ENCODE results near the gene GPN3. TPM values are rescaled to one million over a fixed set of nuclear protein-coding genes. Genes with fewer than 3 reads are reported as not detected.
"Not testable (repeated sequence)": the region's sequence is repeated elsewhere in the genome, so short reads cannot be mapped to it uniquely, and the experiment has no call there.

The GPN3 gene
- total and polyA plus RNA-seq, 4 donors = 19.1 to 27.8 (median 20.5) TPM

DNA sequence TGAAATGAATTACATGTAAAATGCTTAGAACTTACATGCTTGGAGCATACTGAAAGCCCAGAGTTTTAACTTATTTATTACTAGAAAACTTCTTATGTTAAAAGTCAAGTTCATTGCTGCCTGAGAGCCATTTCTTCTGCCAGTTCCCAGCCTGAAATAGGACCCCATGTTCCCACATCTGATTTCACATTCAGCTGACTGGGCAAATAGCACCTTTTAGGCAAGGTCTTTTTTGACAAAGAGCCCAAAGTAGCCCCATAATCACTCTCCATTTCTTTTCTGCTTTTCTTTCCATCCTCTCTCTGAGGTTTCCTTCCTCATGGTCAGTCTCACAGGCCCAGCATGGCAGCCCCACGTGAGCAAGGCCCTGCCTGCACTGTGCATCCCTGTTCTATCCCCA, 16.8 kb downstream of the GPN3 start:
- Histone ChIP-seq H3K4me1 (ENCODE audit: control insufficient read depth, insufficient read depth, low read length) (peaks cover 21% of the 10 kb centered on the region), H3K27me3 (ENCODE audit: control insufficient read depth, insufficient read depth, low read length) (no peaks in the 10 kb centered on the region), H3K9me3 (ENCODE audit: control insufficient read depth, insufficient read depth, low read length) (no peaks in the 10 kb centered on the region), H3K4me3 (ENCODE audit: low read depth, low read length) (no peak overlapping the region), H3K36me3 (ENCODE audit: control insufficient read depth, insufficient read depth, low read length) (peaks cover 26% of the 10 kb centered on the region), H3K27ac (ENCODE audit: low read depth, low read length) (no peak overlapping the region)
- no peak for DNase-seq (ENCODE audit: low read depth in 4 of 6, low spot score in 6 of 6)
- WGBS (ENCODE audit: insufficient coverage) = no CpG with 5 or more reads among the region's 1 CpG

DNA sequence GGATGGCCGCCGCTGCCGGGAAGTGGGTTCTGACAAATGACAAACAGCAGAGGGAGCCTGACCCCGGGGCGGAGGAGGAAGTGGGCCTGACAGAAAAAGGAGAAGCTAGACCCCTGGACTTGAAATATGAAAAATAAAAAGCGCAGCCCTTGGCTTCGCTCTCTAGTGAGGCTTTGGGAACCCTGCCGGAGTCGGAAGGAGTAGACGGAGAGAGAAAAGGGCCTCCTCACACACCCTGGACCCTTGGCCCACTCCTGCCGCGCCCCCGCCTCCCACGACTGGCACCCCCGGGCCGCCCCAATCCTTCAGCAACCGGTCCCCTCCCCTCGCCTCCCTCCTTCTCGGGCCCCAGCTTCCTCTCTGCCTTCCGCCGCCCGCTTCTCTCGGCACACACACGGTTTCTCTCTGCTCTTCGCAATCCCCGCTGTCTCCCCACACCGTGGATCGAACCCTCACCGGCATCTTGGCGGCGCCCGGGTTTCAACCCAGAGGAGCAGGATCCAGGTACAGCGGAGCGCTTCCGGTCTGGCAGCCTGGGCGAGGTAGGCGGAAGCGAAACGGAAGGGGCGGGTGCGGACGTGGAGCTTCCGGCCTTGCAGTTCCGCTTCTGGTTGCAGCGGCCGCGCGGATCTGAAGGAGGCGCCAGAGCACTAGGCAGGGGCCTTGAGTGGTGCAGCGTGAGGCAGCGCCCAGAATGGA, 18.1 kb downstream of the GPN3 start, which contains the start of gene ARPC3:
ARPC3 (minus strand) TSS at position 539 of the 699 bp plus-strand sequence; CDS start at position 462, 77 bp downstream.
- H3K9me3 ChIP-seq (ENCODE audit: control insufficient read depth, insufficient read depth, low read length) = no peaks in the 10 kb centered on the region
- peak; percentile 79 to 98 (median 89) for DNase-seq (ENCODE audit: low read depth in 4 of 6, low spot score in 6 of 6)
- WGBS (ENCODE audit: insufficient coverage) = under 1% methylated on average over 49 of the region's 51 CpGs
- H3K36me3 ChIP-seq (ENCODE audit: control insufficient read depth, insufficient read depth, low read length) = peaks cover 20% of the 10 kb centered on the region
- no peaks in the 10 kb centered on the region for H3K27me3 ChIP-seq (ENCODE audit: control insufficient read depth, insufficient read depth, low read length)
- H3K27ac ChIP-seq (ENCODE audit: low read depth, low read length) = peak within 1 kb of the TSS; percentile 94
- H3K4me1 ChIP-seq (ENCODE audit: control insufficient read depth, insufficient read depth, low read length) = peaks cover 21% of the 10 kb centered on the region
- H3K4me3 ChIP-seq (ENCODE audit: low read depth, low read length) = peak within 1 kb of the TSS; percentile 97

DNA sequence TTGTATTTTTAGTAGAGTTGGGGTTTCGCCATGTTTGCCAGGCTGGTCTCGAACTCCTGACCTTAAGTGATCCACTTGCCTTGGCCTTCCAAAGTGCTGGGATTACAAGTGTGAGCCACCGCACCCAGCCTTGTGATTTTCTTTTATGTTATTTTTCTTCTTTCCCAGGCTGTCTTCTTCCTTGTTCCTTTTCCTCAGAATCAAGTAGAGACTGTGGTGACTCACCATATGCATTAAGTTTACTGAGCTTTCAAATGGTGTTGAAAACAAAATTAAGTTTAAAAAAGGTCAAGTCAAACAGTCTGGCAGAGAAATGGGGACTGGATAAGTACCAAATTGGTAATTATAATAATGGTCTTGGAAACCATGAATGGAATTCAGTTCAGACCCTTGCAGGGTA, 23.6 kb downstream of the GPN3 start:
- WGBS (ENCODE audit: insufficient coverage) = no CpG with 5 or more reads among the region's 3 CpGs
- H3K36me3 ChIP-seq (ENCODE audit: control insufficient read depth, insufficient read depth, low read length) = peaks cover 46% of the 10 kb centered on the region
- peaks cover 13% of the 10 kb centered on the region for H3K4me1 ChIP-seq (ENCODE audit: control insufficient read depth, insufficient read depth, low read length)
- no peak overlapping the region for H3K27ac ChIP-seq (ENCODE audit: low read depth, low read length)
- H3K9me3 ChIP-seq (ENCODE audit: control insufficient read depth, insufficient read depth, low read length) = no peaks in the 10 kb centered on the region
- H3K27me3 ChIP-seq (ENCODE audit: control insufficient read depth, insufficient read depth, low read length) = no peaks in the 10 kb centered on the region
- DNase-seq (ENCODE audit: low read depth in 4 of 6, low spot score in 6 of 6) = no peak
- H3K4me3 ChIP-seq (ENCODE audit: low read depth, low read length) = no peak overlapping the region

- Histone ChIP-seq H3K27ac (ENCODE audit: low read depth, low read length) (no peak overlapping the region), H3K4me1 (ENCODE audit: control insufficient read depth, insufficient read depth, low read length) (peaks cover 5% of the 10 kb centered on the region), H3K9me3 (ENCODE audit: control insufficient read depth, insufficient read depth, low read length) (no peaks in the 10 kb centered on the region), H3K27me3 (ENCODE audit: control insufficient read depth, insufficient read depth, low read length) (no peaks in the 10 kb centered on the region), H3K4me3 (ENCODE audit: low read depth, low read length) (no peak overlapping the region), H3K36me3 (ENCODE audit: control insufficient read depth, insufficient read depth, low read length) (peaks cover 57% of the 10 kb centered on the region)
- no CpG with 5 or more reads among the region's 2 CpGs for WGBS (ENCODE audit: insufficient coverage)
- no peak for DNase-seq (ENCODE audit: low read depth in 4 of 6, low spot score in 6 of 6)
Measured at GRCh38 chr12:110436231-110436630, 31.8 kb downstream of the GPN3 start.

- WGBS (ENCODE audit: insufficient coverage) = 93% methylated on average over 3 of the region's 12 CpGs
- H3K27me3 ChIP-seq (ENCODE audit: control insufficient read depth, insufficient read depth, low read length) = no peaks in the 10 kb centered on the region
- H3K4me3 ChIP-seq (ENCODE audit: low read depth, low read length) = peak overlapping the region; percentile 47
- no peak overlapping the region for H3K27ac ChIP-seq (ENCODE audit: low read depth, low read length)
- H3K36me3 ChIP-seq (ENCODE audit: control insufficient read depth, insufficient read depth, low read length) = peaks cover 20% of the 10 kb centered on the region
- no peak for DNase-seq (ENCODE audit: low read depth in 4 of 6, low spot score in 6 of 6)
- peaks cover 5% of the 10 kb centered on the region for H3K4me1 ChIP-seq (ENCODE audit: control insufficient read depth, insufficient read depth, low read length)
- no peaks in the 10 kb centered on the region for H3K9me3 ChIP-seq (ENCODE audit: control insufficient read depth, insufficient read depth, low read length)
Measured at GRCh38 chr12:110431957-110432587, 36.0 kb downstream of the GPN3 start.

- WGBS (ENCODE audit: insufficient coverage) = 97% methylated on average over 10 of the region's 15 CpGs
- H3K36me3 ChIP-seq (ENCODE audit: control insufficient read depth, insufficient read depth, low read length) = peaks cover 11% of the 10 kb centered on the region
- not testable (repeated sequence) for H3K4me3 ChIP-seq (ENCODE audit: low read depth, low read length); H3K27ac ChIP-seq (ENCODE audit: low read depth, low read length); DNase-seq (ENCODE audit: low read depth in 4 of 6, low spot score in 6 of 6); H3K4me1 ChIP-seq (ENCODE audit: control insufficient read depth, insufficient read depth, low read length); H3K9me3 ChIP-seq (ENCODE audit: control insufficient read depth, insufficient read depth, low read length); H3K27me3 ChIP-seq (ENCODE audit: control insufficient read depth, insufficient read depth, low read length)
Measured at GRCh38 chr12:110429676-110430075, 38.4 kb downstream of the GPN3 start.

GRCh38 chr12:110426406-110426805, 41.7 kb downstream of the GPN3 start:
- Histone ChIP-seq H3K36me3 (ENCODE audit: control insufficient read depth, insufficient read depth, low read length) (no peaks in the 10 kb centered on the region), H3K27ac (ENCODE audit: low read depth, low read length) (no peak overlapping the region), H3K9me3 (ENCODE audit: control insufficient read depth, insufficient read depth, low read length) (no peaks in the 10 kb centered on the region), H3K4me1 (ENCODE audit: control insufficient read depth, insufficient read depth, low read length) (peaks cover under 1% of the 10 kb centered on the region), H3K27me3 (ENCODE audit: control insufficient read depth, insufficient read depth, low read length) (no peaks in the 10 kb centered on the region), H3K4me3 (ENCODE audit: low read depth, low read length) (no peak overlapping the region)
- WGBS (ENCODE audit: insufficient coverage) = 100% methylated on average over 1 of the region's 3 CpGs
- no peak for DNase-seq (ENCODE audit: low read depth in 4 of 6, low spot score in 6 of 6)

DNA sequence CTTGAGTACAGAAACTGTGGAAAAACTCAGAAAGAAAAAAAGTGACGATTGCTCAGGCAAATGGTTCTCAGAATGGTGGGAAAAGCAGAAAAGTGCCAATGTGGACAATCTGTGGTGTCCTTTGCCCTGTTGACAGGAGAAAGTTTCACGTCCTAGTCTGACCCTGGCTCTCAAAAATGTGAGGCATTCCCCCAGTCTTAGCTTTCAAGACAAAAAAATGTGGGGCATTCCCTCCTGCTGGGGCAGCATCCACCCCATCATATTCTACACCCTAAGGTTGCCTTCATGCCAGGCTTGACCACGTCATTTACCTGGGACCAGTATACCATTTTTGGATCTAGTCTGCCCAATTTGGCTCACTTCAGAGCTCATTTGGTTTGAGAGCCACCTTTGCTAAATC, 43.8 kb downstream of the GPN3 start:
- 82% methylated on average over 3 of the region's 3 CpGs for WGBS (ENCODE audit: insufficient coverage)
- Histone ChIP-seq H3K27me3 (ENCODE audit: control insufficient read depth, insufficient read depth, low read length) (no peaks in the 10 kb centered on the region), H3K4me1 (ENCODE audit: control insufficient read depth, insufficient read depth, low read length) (no peaks in the 10 kb centered on the region), H3K36me3 (ENCODE audit: control insufficient read depth, insufficient read depth, low read length) (no peaks in the 10 kb centered on the region), H3K9me3 (ENCODE audit: control insufficient read depth, insufficient read depth, low read length) (no peaks in the 10 kb centered on the region), H3K4me3 (ENCODE audit: low read depth, low read length) (no peak overlapping the region), H3K27ac (ENCODE audit: low read depth, low read length) (no peak overlapping the region)
- no peak for DNase-seq (ENCODE audit: low read depth in 4 of 6, low spot score in 6 of 6)

DNA sequence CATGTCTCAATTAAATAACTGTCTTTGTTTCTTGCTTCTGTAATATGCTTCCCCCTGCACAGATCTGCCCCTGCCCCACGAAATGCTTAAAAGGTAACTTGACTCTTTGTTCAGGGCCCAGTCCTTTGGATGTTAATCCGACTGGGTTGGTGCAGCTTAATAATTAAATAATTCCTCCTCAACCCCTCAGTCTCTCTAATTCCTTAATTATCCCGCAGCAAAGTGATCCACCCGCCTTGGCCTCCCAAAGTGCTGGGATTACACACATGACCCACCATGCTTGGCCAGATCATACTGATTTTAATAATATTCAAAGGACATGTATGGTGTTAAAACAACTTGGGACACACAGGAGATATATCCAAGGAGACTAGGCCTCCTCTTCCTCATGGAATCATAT, 46.4 kb downstream of the GPN3 start:
- Histone ChIP-seq H3K36me3 (ENCODE audit: control insufficient read depth, insufficient read depth, low read length) (no peaks in the 10 kb centered on the region), H3K4me3 (ENCODE audit: low read depth, low read length) (no peak overlapping the region), H3K27me3 (ENCODE audit: control insufficient read depth, insufficient read depth, low read length) (no peaks in the 10 kb centered on the region), H3K27ac (ENCODE audit: low read depth, low read length) (no peak overlapping the region), H3K9me3 (ENCODE audit: control insufficient read depth, insufficient read depth, low read length) (no peaks in the 10 kb centered on the region), H3K4me1 (ENCODE audit: control insufficient read depth, insufficient read depth, low read length) (no peaks in the 10 kb centered on the region)
- no peak for DNase-seq (ENCODE audit: low read depth in 4 of 6, low spot score in 6 of 6)
- WGBS (ENCODE audit: insufficient coverage) = no CpG with 5 or more reads among the region's 4 CpGs

GRCh38 chr12:110421159-110421661, 46.8 kb downstream of the GPN3 start:
- no CpG with 5 or more reads among the region's 3 CpGs for WGBS (ENCODE audit: insufficient coverage)
- H3K9me3 ChIP-seq (ENCODE audit: control insufficient read depth, insufficient read depth, low read length) = no peaks in the 10 kb centered on the region
- no peaks in the 10 kb centered on the region for H3K4me1 ChIP-seq (ENCODE audit: control insufficient read depth, insufficient read depth, low read length)
- H3K27me3 ChIP-seq (ENCODE audit: control insufficient read depth, insufficient read depth, low read length) = no peaks in the 10 kb centered on the region
- no peak for DNase-seq (ENCODE audit: low read depth in 4 of 6, low spot score in 6 of 6)
- H3K4me3 ChIP-seq (ENCODE audit: low read depth, low read length) = no peak overlapping the region
- H3K27ac ChIP-seq (ENCODE audit: low read depth, low read length) = no peak overlapping the region
- no peaks in the 10 kb centered on the region for H3K36me3 ChIP-seq (ENCODE audit: control insufficient read depth, insufficient read depth, low read length)
